RWPE1 (cell line): ENCODE data around the gene PLCD3.
A peak's percentile ranks its signal among the peaks of the same experiment; 100 is the strongest.

ENCODE experiments used
- CTCF ChIA-PET: fragments of 350-600 bp; sonication (Branson Sonifier 250); formaldehyde crosslinking; extraction: SDS; loops from one replicate; lab custom pipeline; 2021; lab: Yijun Ruan, JAX
- POLR2A ChIA-PET: fragments of 400-600 bp; formaldehyde crosslinking; extraction: SDS; loops from one replicate; lab custom pipeline; 2020; ENCODE audit warnings: antibody characterized with exemption; ENCODE audit not compliant: low non-redundant PET; lab: Yijun Ruan, JAX
- DNase-seq: peaks from one replicate; pipeline ENCODE4 v3.0.0; 2012; ENCODE audit warnings: low spot score
- H3K27ac ChIP-seq: fragments of 450-650 bp; 2 replicates; pipeline ENCODE4 v1.5.1; 2017
- TF ChIP-seq, protein P1 (sequence below): fragments of 450-650 bp; conservative IDR thresholded peaks from 2 replicates; pipeline ENCODE4 v1.5.1; 2017; ENCODE audit warnings: low read depth, mild to moderate bottlenecking

PLCD3 gene

DNA sequence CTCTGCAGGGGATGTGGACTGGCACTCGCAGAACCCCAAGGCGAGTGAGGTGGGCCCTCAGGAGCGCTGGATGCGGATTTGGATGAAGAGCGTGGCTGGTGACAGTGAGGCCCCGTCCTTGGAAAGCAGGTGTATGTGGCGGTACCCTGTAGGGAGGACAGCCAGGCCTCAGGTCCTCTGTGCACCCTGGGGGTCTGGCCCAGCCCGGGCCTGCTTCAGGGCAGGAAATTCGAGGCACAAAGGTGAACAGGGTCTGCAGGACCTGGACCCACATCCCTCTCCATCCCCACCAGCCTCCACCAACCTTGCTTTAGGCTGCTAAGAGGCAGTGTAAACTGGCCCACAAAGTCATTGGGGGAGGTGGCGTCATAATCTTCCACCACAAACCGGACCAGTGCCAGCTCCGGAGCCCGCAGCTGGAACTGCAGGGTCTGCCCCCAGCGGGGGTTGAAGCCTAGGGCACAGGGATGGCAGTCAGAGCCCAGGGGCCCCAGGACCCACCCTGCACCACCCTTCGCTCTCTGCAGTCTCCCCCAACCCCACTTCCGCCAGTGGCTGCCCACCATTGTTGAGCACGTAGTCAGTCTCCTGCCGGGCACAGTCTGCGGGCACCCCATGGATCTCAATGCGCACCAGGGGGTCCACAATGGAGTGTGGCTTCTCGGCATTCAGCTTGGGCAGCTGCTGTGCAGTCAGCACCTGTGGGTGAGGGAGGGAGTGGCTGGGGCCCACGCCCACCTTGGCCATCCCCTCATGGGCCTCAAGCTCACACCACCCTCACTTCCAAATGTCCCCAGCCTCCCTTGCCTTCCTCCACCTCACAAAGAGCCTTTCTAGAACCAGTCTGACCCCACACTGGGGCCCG is 19.5 kb downstream of the PLCD3 start:
- H3K27ac ChIP-seq = peak overlapping the region; percentile 81
- TF ChIP-seq, protein P1, sequence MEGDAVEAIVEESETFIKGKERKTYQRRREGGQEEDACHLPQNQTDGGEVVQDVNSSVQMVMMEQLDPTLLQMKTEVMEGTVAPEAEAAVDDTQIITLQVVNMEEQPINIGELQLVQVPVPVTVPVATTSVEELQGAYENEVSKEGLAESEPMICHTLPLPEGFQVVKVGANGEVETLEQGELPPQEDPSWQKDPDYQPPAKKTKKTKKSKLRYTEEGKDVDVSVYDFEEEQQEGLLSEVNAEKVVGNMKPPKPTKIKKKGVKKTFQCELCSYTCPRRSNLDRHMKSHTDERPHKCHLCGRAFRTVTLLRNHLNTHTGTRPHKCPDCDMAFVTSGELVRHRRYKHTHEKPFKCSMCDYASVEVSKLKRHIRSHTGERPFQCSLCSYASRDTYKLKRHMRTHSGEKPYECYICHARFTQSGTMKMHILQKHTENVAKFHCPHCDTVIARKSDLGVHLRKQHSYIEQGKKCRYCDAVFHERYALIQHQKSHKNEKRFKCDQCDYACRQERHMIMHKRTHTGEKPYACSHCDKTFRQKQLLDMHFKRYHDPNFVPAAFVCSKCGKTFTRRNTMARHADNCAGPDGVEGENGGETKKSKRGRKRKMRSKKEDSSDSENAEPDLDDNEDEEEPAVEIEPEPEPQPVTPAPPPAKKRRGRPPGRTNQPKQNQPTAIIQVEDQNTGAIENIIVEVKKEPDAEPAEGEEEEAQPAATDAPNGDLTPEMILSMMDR = no peak
- ChIA-PET POLR2A (no interaction called here), CTCF (interaction anchor here (0.9 kb wide), 1 partner anchor 23 kb away, joined by 3 read pairs; the partner anchor contains the start of gene ACBD4)
- no peak for DNase-seq

DNA sequence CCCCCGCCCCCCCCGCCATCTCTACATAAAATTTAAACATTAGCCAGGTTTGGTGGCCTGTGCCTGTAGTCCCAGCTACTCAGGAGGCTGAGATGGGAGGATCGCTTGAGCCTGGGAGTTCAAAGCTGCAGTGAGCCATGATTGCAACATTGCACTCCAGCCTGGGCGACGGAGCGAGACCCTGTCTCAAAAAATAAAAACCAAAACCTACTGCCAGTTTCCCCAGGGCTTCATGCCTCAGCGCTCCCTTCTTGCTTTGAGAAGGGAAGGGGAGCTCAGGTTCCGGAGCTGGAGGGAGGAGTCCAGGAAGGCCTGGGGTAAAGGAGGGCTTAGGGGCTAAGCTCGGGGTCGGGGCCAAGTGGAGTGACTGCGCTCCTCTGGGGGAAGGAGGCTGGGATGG is 20.5 kb downstream of the PLCD3 start:
- DNase-seq = no peak
- peak overlapping the region; percentile 81 for H3K27ac ChIP-seq
- TF ChIP-seq, protein P1 = no peak
- ChIA-PET POLR2A (no interaction called here), CTCF (interaction anchor here (0.9 kb wide), 1 partner anchor 24 kb away, joined by 3 read pairs; the partner anchor contains the start of gene ACBD4)

DNA sequence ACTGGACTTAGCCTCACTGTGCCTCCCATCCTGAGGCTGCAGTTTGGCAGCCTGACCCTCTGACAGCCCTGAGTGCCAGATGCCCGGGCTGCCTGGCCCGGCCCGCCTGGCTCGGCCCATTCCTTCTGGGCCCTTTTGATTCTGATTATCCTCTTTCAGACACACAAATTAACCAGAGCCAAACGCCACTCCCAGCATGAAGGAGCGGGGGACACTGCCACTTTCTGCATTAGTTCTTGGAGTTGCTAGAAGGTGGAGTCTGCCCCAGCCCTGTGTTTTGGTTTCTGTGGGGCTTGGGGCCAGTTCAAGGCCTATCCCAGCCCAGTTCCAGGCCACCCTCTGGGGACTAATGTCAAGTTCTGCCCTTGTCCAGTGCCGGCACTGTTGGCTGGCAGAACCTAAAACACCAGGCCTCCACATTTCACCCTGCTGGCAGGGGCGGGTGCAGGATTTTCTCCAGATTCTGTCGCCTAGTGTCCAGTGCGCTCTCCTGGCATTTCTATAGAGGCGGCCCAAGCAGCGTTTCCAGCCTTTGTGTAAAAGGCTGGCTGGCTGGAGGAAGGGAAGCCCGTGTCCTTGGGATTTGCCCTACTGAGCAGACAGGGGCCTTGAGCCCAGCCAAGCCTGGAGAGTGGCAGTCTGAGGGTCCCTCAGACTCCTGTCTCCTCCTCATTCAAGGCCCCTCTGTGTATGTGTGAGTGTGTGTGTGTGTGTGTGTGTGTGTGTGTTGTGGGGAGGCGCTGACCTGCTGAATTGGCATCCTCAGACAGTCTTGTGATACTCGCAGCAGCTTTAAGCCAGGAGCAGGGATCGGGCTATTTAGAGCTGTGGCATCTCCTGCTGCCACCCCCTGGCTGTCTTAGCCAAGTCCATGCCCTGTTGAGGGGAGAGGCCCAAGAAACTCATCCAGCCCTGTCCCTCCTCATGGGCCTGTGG is 21.4 kb downstream of the PLCD3 start:
- no peak for DNase-seq
- ChIA-PET CTCF (no interaction called here), POLR2A (no interaction called here)
- peak overlapping the region; percentile 81 for H3K27ac ChIP-seq
- TF ChIP-seq, protein P1 = no peak

DNA sequence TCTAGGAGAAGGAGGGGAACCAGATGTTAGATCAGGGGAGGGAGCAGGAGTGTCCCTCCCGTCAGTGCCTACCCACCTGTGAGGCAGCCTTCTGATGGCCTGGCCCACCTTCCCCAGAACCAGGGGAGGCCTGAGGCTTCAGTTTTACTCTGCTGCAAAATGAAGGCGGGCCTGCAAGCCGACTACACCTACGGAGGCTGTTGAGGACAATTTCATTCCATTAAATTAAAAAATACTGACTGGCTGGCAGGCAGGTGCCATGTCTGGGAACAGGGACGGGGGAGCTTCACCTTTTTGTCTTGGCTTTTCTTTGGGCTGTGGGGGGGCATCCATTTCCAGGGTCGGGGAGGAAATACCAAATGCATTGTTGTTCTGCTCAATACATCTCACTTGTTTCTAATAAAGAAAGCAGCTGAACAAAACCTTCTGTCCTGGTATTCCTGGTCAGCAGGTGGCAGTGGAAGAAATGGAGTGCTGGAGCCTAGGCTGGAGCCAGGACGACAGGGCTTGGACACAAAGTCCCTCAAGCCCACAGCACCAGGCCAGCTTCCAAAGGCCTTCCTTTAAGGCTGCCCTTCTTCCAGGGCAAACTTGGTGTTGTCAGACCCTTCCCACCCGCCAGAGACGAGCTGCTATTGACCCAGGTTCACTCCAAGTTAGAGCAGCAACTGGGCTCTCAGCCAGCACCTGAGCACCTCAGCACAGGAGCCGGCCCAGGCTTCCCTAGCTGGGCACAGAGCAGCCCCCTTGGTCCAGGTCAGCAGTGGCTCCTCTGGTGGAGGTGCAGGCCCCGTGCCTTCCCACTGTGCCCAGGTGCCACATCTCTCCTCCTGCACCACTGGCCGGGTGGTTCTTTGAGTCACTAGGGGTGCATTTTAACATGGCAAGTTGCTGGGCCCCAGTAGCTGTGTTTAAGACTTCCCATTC is 23.5 kb downstream of the PLCD3 start:
- TF ChIP-seq, protein P1 = 0 out of 2 replicates have a peak, but pooled peaks have one; percentile 9
- no peak for DNase-seq
- peak overlapping the region; percentile 81 for H3K27ac ChIP-seq
- ChIA-PET POLR2A (interaction anchor here (0.7 kb wide), 1 partner anchor 27 kb away, joined by 4 read pairs; the partner anchor contains the start of gene ACBD4), CTCF (interaction anchor here (0.5 to 1.3 kb wide), 14 partner anchors 9 to 1724 kb away, joined by 3 to 10 read pairs (median 3); partner anchors contain the start of genes ACBD4 and PLCD3)

DNA sequence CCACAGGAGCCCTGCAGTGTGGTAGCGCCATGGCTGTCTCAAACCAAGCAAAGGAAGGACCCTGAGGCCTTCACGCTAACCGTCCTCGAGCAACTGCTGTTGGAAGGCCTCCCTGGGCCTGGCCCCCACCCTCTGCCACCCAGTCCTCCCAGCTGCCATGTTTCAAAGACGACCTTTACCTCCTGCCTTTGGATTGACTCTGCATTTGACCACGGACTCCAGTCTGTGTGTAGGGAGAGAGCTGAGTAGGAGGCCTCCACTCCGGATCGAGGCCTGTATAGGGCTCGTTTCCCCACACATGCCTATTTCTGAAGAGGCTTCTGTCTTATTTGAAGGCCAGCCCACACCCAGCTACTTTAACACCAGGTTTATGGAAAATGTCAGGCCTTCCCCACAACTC is 24.3 kb downstream of the PLCD3 start:
- TF ChIP-seq, protein P1 = no peak
- POLR2A ChIA-PET = no interaction called here
- DNase-seq = no peak
- peak overlapping the region; percentile 81 for H3K27ac ChIP-seq
- CTCF ChIA-PET = interaction anchor here (0.8 to 1.2 kb wide), 5 partner anchors 9 to 27 kb away, joined by 3 to 6 read pairs (median 3); partner anchors contain the start of genes ACBD4 and PLCD3
